Hematopoietic multipotent progenitor cell treated with erythropoietin and hydrocortisone succinate and interleukin-3 and kit ligand, for 8 days (in vitro differentiated cells): ENCODE data around the gene ANAPC15.
A peak's percentile ranks its signal among the peaks of the same experiment; 100 is the strongest.

Experiments
- DNase-seq: peaks from one replicate; pipeline ENCODE4 v3.0.0-alpha.2; 2015

ANAPC15 gene

GRCh38 chr11:72124046-72124445 is 11.6 kb upstream of the ANAPC15 start:
- DNase-seq = no peak

DNA sequence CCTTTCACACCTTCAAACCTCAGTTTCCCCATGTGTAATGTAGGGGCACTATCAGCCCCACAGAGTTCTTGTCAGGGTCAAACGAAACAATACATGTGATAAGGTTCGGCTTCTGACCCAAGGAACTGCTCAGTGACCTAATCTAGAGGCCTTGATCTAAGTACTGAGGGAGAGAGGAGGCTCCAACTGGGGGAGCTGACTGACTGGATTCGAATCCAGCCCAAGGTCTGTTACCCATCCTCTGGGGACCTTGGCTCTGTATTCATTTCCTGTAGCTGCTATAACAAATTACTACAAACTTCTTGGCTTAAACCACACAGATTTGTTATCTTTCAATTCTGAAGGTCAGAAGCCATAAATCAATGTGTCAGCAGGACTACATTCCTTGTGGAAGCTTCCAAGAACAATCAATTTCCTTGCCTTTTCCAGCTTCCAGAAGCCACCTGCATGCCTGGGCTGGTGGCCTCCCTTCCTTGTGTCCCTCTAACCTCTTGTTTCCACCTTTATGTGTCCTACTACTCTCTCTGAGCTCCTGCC is 10.7 kb upstream of the ANAPC15 start:
- no peak for DNase-seq

- DNase-seq = no peak
These were observed 10.1 kb upstream of the ANAPC15 start for GRCh38 chr11:72122607-72123006.

- DNase-seq = no peak
These were observed 8.4 kb upstream of the ANAPC15 start for GRCh38 chr11:72120930-72121329.

DNA sequence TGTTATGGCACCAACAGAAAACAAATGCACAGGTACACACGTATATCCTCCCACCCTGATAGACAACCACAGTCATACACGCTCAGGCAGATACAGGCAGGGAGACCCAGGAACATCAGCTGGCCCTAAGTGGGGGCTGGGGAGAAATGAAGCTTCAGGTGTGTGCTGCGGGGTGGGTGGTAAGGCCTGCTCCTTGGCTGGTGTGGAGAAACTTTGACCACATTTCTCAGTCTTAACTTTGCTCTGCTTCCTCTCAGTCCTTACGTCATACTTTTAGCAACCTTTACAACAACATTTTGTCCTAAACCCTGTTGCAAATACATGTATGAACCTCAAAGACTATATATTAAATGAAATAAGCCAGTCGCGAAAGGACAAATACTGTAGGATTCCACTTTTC is 6.7 kb upstream of the ANAPC15 start:
- no peak for DNase-seq

GRCh38 chr11:72116019-72116755 is 3.7 kb upstream of the ANAPC15 start:
- DNase-seq = no peak

DNA sequence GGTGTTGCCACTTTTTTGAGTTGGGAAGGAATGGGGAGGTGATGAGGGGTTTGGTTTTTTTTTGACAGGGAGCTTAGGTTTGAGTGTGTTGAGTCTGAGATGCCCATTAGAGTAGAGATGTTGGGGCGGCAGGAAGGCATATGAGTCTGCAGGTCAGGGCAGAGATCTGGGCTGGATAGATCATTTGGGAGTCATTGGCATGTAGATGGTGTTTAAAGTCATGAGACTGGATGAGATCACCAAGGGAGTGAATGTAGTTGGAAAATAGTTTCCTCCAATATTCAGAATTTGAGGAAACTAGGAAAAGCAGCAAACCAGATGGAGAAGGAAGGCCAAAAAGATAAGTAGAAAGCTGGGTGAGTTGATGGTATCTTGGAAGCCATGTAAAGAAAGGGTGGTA is 2.1 kb upstream of the ANAPC15 start:
- DNase-seq = no peak

DNA sequence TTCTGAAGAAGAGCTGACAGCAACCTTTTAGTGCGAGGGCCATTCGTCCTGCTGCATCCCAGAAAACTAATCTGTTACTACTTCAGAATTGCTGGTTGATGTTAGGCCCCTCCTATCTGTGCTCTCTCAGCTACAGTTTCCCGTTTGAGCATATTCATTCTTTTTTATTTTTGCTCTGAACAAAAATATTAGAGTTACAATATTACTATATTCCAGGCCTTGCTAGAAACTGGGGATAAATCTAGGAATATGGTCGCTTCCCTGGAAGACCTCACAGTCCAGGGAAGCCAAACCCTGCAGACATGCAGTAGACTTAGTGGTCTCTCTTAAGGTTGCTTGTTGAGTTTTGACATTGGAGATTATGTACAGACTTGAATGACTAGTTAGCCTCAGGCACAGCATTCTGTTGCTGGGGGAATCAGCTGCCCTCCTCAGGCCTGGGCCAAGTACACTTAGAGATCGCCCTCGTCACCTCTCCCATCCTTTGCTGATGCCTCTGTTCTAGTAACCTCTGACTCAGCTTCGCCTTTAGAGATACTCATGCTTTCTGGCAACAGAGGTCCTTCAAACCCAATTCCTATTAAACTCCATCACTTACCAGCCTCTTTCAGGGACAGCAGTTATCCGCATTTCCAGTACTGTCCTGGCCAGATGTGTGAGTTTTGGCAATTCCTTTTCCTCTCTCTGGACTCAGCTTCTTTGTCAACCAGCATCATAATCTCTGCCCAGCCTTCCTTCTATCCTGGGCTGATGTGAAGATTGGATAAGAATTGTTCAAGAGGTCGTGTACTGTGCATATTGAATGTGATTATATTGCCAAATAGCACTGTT is 698 bp upstream of the ANAPC15 start:
- no peak for DNase-seq

DNA sequence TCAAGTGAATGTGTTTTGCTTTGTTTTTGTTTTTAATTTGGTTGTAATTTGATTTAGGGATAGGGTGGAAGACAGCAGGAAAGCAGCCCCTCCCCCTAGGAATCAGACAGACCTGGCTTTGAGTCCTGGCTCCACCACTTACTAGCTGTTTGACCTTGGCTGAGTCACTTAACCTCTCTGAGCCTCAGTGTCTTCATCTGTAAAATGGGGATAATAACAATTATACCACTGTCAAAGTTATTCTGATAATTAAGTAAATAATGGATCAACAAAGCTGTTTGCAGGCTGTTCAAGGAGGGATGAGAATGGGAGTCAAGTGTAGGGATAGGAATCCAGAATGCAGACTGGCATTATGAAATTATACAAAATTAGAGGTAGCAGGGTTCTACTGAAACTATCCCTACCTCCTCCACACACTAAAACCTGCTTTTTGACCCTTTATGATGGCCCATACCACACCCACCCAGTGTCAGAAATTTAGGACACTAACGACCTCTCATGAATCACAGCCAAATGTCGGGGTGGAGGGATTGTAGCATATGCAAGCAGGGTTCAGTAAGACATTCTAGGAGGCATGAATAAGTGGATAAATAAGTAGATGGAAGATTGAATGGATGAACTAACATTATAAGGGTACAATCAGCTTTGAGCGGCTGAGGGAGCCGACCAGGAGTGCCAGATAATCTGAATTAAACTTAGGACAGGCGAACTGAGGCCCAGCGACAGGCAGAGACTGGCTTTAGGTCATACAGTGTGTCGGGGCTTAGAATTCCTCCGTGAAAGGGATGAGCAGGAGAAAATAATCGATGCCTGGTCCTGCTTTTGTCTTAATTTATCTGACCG is 974 bp downstream of the ANAPC15 start:
- no peak for DNase-seq

DNA sequence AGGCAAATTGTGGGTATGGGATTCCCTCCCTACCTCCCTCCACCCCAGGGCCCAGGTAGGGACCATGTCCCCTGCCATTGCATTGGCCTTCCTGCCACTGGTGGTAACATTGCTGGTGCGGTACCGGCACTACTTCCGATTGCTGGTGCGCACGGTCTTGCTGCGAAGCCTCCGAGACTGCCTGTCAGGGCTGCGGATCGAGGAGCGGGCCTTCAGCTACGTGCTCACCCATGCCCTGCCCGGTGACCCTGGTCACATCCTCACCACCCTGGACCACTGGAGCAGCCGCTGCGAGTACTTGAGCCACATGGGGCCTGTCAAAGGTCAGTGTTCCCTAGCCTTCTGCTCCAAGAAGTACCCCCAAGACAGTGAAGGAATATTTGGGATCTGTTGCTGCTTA is 6.6 kb downstream of the ANAPC15 start, which contains the start of gene TOMT:
TSS of gene TOMT (plus strand) at position 37 of the 400 bp plus-strand sequence. CDS start at position 65, 28 bp downstream.
- no peak for DNase-seq

GRCh38 chr11:72103754-72104167 is 8.7 kb downstream of the ANAPC15 start:
- DNase-seq = no peak

GRCh38 chr11:72102946-72103753 is 9.3 kb downstream of the ANAPC15 start, which contains the start of gene LAMTOR1:
LAMTOR1 (minus strand) TSS chr11:72103297; CDS start chr11:72103224, 73 bp downstream.
- DNase-seq = peak; percentile 99

GRCh38 chr11:72102631-72102945 is 9.9 kb downstream of the ANAPC15 start:
- no peak for DNase-seq

GRCh38 chr11:72102162-72102561 is 10.3 kb downstream of the ANAPC15 start:
- DNase-seq = peak; percentile 31

DNA sequence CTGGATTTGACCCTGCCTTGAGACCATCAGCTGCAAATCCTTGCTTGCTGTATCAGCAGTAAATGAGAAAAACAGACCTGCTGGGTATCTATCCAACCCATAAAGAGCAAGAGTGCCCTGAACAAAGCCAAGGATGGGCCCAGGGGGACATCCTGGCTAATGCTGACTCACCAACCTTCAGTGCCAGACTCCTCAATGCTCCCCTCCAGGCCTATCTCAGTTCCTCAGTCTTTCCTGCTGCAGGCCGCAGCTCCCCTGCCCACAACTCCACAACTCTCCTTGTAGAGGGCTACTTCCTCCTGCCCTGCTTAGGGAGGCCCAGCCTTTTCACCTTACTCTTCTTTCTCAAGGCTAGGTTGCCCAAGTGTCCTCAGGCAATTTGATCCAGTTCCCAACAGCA is 12.0 kb downstream of the ANAPC15 start:
- peak; percentile 84 for DNase-seq

DNA sequence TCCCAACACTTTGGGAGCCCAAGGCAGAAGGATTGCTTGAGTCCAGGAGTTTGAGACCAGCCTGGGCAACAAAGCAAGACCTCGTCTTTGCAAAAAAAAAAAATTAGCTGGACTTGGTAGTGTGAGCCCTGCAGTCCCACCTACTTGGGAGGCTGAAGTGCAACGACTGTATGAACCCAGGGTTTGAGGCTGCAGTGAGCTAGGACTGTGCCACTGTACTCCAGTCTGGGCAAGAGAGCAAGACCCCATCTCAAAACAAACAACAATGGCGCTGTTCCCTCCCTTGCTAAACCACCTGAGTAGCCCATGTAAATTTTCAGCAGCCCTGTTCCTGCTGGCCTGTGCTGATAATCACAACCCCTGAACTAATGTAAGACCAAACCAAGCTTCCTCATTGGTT is 12.5 kb downstream of the ANAPC15 start:
- no peak for DNase-seq

- DNase-seq = no peak
These were observed 13.8 kb downstream of the ANAPC15 start for GRCh38 chr11:72098741-72099140.

GRCh38 chr11:72091292-72091691 is 21.2 kb downstream of the ANAPC15 start:
- peak; percentile 82 for DNase-seq

DNA sequence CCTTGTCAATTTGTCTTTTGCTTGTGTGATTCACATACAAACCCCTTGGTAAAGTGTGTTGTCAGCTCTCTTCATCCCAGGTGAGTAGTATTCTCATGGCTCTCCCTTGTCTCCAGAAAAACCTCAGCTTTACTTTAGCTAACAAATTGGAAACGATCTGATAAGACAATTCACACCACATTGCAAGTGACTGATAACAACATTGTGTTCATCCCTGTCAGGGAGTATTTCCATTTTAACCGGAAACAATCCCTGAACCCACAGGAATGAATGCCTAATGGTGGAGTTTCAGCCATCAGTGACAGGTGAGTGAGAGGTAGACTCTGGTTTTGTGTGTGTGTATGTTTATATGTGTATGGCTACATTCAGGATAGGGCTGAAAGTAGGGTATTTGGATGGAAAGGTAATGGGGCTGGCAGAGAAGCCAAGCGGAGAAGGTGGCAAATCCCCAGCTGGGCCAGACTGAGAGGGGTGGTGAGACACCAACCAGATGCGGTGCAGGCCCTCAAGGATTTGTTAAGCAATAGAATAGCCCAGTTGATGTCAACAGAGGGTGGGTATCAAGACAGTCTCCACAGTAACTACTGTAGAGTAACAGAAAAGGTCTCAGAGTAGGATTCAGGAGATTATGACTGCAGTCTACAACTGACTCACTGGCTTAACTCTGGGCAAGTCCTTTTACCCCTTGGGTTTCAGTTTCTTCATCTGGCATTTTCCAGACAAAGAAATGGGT is 24.3 kb downstream of the ANAPC15 start:
- DNase-seq = no peak

DNA sequence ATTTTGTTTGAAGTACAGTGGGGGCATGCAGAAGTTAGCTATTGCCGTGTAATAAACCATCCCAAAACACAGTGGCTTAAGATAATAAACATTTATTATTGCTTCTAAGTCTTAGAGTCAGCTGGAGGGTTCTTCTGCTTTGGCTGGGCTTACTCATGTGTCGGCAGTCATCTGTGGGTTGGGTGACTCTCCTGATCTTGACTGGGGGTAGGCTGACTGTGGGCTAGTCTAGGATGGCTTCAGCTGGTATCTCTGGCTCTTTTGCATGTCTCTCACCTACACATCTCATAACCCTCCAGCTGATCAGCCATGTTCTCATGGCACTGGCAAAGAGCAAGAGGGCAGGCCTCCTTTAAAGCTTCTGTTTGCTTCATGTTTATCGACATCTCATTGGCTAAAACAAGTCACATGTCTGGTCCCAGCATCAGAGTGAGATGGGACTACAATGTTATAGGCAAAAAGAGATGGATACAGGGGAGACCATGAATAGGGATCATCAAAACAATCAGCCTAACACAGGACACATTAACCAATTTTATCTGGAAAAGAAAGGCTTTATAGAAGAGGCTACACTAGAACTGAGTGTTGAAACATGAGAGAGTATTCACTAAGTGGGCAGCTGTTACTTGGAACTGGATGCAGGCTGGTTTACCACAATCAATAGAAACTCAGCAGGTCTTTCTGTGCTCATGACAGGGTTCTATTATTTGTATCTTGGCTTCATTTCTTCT is 26.7 kb downstream of the ANAPC15 start:
- no peak for DNase-seq

DNA sequence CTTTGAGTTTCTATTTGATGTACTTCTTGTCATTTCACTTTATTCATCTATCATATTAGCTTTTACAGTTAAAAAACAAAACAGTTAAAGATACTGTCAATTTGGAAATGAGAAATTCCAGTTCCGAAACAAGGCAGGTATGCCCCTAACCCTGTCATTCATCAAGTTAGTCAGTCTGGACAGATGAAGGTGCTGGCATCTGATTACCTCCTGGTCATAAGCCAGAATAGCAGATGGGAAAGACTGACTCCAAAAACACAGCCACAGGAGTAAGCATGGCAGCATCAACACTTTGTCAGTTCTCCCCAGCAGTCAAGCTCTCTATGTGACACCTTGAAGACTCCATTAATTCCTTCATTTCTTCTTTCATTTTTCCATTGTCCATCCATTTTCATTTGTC is 27.5 kb downstream of the ANAPC15 start:
- no peak for DNase-seq
